ENCODE measurements around the gene TSPAN11.

DNA sequence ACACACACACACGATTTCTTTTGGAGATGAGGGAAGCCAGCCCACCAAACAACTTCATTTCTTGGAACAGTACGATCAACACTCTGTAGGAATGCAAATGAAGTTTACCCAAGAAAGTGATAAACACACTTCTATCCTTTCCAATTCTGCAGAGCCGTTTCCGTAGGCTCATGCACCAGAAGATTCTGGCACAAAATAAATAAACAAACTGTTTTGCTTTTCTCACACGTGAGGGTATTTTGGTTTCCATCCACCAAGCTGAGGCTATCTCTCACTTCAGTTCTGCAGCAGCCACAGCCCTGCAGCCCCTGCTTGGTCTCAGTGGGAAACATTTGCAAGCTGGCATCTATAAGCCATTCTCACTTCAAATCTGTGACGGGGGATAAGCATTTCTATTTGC lies 15.3 kb upstream of the TSPAN11 start:
- no peak for TF ChIP-seq ARNTL (CRISPR knock-in tag; IDR thresholded peaks at IDR 0.05; ENCODE audit: borderline replicate concordance, low read depth)
- TF ChIP-seq, protein P1, sequence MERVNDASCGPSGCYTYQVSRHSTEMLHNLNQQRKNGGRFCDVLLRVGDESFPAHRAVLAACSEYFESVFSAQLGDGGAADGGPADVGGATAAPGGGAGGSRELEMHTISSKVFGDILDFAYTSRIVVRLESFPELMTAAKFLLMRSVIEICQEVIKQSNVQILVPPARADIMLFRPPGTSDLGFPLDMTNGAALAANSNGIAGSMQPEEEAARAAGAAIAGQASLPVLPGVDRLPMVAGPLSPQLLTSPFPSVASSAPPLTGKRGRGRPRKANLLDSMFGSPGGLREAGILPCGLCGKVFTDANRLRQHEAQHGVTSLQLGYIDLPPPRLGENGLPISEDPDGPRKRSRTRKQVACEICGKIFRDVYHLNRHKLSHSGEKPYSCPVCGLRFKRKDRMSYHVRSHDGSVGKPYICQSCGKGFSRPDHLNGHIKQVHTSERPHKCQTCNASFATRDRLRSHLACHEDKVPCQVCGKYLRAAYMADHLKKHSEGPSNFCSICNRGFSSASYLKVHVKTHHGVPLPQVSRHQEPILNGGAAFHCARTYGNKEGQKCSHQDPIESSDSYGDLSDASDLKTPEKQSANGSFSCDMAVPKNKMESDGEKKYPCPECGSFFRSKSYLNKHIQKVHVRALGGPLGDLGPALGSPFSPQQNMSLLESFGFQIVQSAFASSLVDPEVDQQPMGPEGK (CRISPR knock-in tag; IDR thresholded peaks at IDR 0.05; ENCODE audit: borderline replicate concordance) = no peak
- no peak for TF ChIP-seq SNAI2 (CRISPR knock-in tag; IDR thresholded peaks at IDR 0.05)
- TF ChIP-seq ZFP30 (CRISPR knock-in tag; IDR thresholded peaks at IDR 0.05) = no peak
- TF ChIP-seq PPARA (CRISPR knock-in tag; IDR thresholded peaks at IDR 0.05; ENCODE audit: borderline replicate concordance) = no peak
- no peak for TF ChIP-seq TCF4 (CRISPR knock-in tag; IDR thresholded peaks at IDR 0.05; ENCODE audit: borderline replicate concordance)
- TF ChIP-seq ZFP3 (CRISPR knock-in tag; IDR thresholded peaks at IDR 0.05) = no peak
- no peak for TF ChIP-seq ESRRG (CRISPR knock-in tag; IDR thresholded peaks at IDR 0.05)

All from SK-N-SH treated with all-trans-retinoic acid at 6 μM for 48 hours (cell line).